Loucy (cell line): ENCODE data around the gene OR4D10.

ENCODE experiments used
- H2AFZ ChIP-seq: fragments of 200-600 bp; sonication (generic); 2 replicates; pipeline ENCODE4 v1.6.0; 2016; ENCODE audit warnings: antibody characterized with exemption, mild to moderate bottlenecking, low read length, moderate library complexity
- H3F3A ChIP-seq: fragments of 200-600 bp; 2 replicates; pipeline ENCODE4 v1.6.0; 2016; ENCODE audit warnings: antibody characterized with exemption, low read depth, mild to moderate bottlenecking
- H3K27me3 ChIP-seq: fragments of 200-600 bp; sonication (generic); 2 replicates; pipeline ENCODE4 v1.6.1; 2014; ENCODE audit warnings: low read length, mild to moderate bottlenecking; ENCODE audit not compliant: insufficient read depth, poor library complexity, severe bottlenecking
- H3K36me3 ChIP-seq: fragments of 200-600 bp; sonication (generic); 2 replicates; pipeline ENCODE4 v1.6.1; 2016; ENCODE audit warnings: low read length; ENCODE audit not compliant: insufficient read depth
- H3K4me1 ChIP-seq: fragments of 200-600 bp; sonication (generic); 2 replicates; pipeline ENCODE4 v1.5.1; 2014; ENCODE audit warnings: low read length, mild to moderate bottlenecking; ENCODE audit not compliant: insufficient read depth, poor library complexity, severe bottlenecking
- H3K4me2 ChIP-seq: fragments of 200-600 bp; sonication (generic); 2 replicates; pipeline ENCODE4 v1.6.0; 2014; ENCODE audit warnings: antibody characterized with exemption, low read length, low read depth, mild to moderate bottlenecking; ENCODE audit not compliant: poor library complexity, severe bottlenecking
- H3K4me3 ChIP-seq: fragments of 200-600 bp; sonication (generic); 2 replicates; pipeline ENCODE4 v1.5.1; 2014; ENCODE audit warnings: low read length, mild to moderate bottlenecking, mixed read lengths; ENCODE audit not compliant: poor library complexity, severe bottlenecking
- H3K79me2 ChIP-seq: fragments of 200-600 bp; sonication (generic); 2 replicates; pipeline ENCODE4 v1.6.1; 2014; ENCODE audit warnings: low read length; ENCODE audit not compliant: insufficient read depth
- H3K9ac ChIP-seq: fragments of 200-600 bp; sonication (generic); 2 replicates; pipeline ENCODE4 v1.6.0; 2014; ENCODE audit warnings: mild to moderate bottlenecking, low read depth, low read length, moderate library complexity; ENCODE audit not compliant: poor library complexity, severe bottlenecking
- H3K9me2 ChIP-seq: fragments of 200-600 bp; sonication (generic); replicated peaks from 2 replicates; pipeline ENCODE4 v1.6.1; 2016; ENCODE audit warnings: low read depth, low read length, mixed read lengths
- H3K9me3 ChIP-seq: fragments of 200-600 bp; sonication (generic); 2 replicates; pipeline ENCODE4 v1.6.1; 2014; ENCODE audit warnings: mild to moderate bottlenecking, antibody characterized with exemption, low read length, low read depth; ENCODE audit not compliant: insufficient read depth
- H4K20me1 ChIP-seq: fragments of 200-600 bp; sonication (generic); 2 replicates; pipeline ENCODE4 v1.6.0; 2014; ENCODE audit warnings: antibody characterized with exemption, low read length, mild to moderate bottlenecking; ENCODE audit not compliant: insufficient read depth, poor library complexity, severe bottlenecking
- CTCF ChIP-seq: fragments of 200-600 bp; sonication (generic); conservative IDR thresholded peaks from 2 replicates; pipeline ENCODE4 v1.5.1; 2014; ENCODE audit warnings: mild to moderate bottlenecking, antibody characterized with exemption, low read length
- EZH2phosphoT487 ChIP-seq: fragments of 200-600 bp; IDR thresholded peaks from 2 replicates; pipeline ENCODE4 v1.6.1; 2018; ENCODE audit warnings: antibody characterized with exemption, mild to moderate bottlenecking, moderate library complexity, borderline replicate concordance

OR4D10 gene

GRCh38 chr11:59456661-59457060, 16.5 kb upstream of the OR4D10 start, which contains the start of gene OR4D6:
OR4D6 (plus strand) TSS chr11:59456961; CDS start chr11:59456961, 0 bp downstream.
- Histone ChIP-seq H3F3A (no peaks in the 10 kb centered on the region), H3K79me2 (no peaks in the 10 kb centered on the region), H3K27me3 (no peaks in the 10 kb centered on the region), H3K9me2 (no peaks in the 10 kb centered on the region), H3K9ac (no peak within 1 kb of the TSS), H2AFZ (no peak within 1 kb of the TSS), H3K4me2 (no peak within 1 kb of the TSS), H3K4me1 (no peaks in the 10 kb centered on the region), H3K4me3 (no peak within 1 kb of the TSS), H4K20me1 (no peaks in the 10 kb centered on the region), H3K9me3 (no peaks in the 10 kb centered on the region), H3K36me3 (no peaks in the 10 kb centered on the region)
- TF ChIP-seq EZH2phosphoT487 (no peak), CTCF (no peak)

GRCh38 chr11:59459916-59460315, 13.2 kb upstream of the OR4D10 start:
- no peak overlapping the region for H3K4me2 ChIP-seq
- no peaks in the 10 kb centered on the region for H3K79me2 ChIP-seq
- H3K9me3 ChIP-seq: no peaks in the 10 kb centered on the region
- H3K9ac ChIP-seq: no peak overlapping the region
- H3K4me1 ChIP-seq: no peaks in the 10 kb centered on the region
- H2AFZ ChIP-seq: no peak overlapping the region
- no peaks in the 10 kb centered on the region for H3K36me3 ChIP-seq
- H4K20me1 ChIP-seq: no peaks in the 10 kb centered on the region
- H3K4me3 ChIP-seq: no peak overlapping the region
- no peaks in the 10 kb centered on the region for H3K9me2 ChIP-seq
- TF ChIP-seq CTCF (no peak), EZH2phosphoT487 (no peak)
- no peaks in the 10 kb centered on the region for H3K27me3 ChIP-seq
- H3F3A ChIP-seq: no peaks in the 10 kb centered on the region

- no peak overlapping the region for H3K4me3 ChIP-seq
Observed at GRCh38 chr11:59463190-59463641, 9.9 kb upstream of the OR4D10 start.

More at GRCh38 chr11:59463190-59463641, 9.9 kb upstream of the OR4D10 start:
- Histone ChIP-seq H3K4me2 (no peak overlapping the region), H3K79me2 (no peaks in the 10 kb centered on the region), H3F3A (no peaks in the 10 kb centered on the region), H4K20me1 (no peaks in the 10 kb centered on the region), H3K36me3 (no peaks in the 10 kb centered on the region), H3K9me2 (no peaks in the 10 kb centered on the region), H3K9ac (no peak overlapping the region), H3K27me3 (no peaks in the 10 kb centered on the region), H3K9me3 (no peaks in the 10 kb centered on the region), H3K4me1 (no peaks in the 10 kb centered on the region), H2AFZ (no peak overlapping the region)
- TF ChIP-seq CTCF: no peak
- no peak for TF ChIP-seq EZH2phosphoT487
